ENCODE data around the gene P2RY13.

Gene P2RY13

DNA sequence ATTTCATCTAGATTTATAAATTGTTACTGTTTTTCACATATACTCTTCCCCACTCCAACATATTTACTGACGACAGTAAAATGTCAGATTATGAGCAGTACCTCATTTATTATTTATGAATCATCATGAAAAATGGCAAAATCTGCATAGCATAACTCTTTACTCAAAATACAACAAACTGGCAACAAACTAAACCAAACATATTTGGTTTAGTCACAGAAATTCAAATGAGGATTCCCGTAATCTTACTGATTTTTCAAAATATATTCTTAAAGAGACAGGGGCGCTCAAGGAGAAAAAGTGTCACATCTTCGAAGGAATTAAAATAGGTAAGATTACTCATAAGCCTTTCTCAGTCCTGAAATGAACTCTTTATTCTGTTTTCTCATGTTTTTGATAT lies 9.7 kb downstream of the P2RY13 start:
- DNase-seq = no peak

DNA sequence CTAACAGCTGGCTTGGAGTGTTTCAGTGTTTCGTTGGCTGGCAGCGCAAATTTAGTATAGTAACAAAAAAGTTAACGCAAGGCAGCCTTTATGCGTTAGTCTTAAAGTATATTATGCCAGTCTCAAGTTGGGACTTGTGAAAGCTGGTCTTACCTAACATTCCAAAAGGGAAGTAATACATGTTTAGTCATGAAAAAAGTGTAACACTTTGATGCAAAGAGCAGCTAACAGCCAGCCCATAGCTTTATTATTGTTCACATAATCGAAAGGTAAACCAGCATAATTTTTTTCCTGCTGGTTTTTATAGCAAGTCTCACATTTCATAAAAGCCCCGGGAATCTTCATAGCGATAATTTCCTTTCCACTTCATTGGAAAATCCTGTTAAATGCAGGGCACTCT lies 10.4 kb downstream of the P2RY13 start:
- no peak for DNase-seq

DNA sequence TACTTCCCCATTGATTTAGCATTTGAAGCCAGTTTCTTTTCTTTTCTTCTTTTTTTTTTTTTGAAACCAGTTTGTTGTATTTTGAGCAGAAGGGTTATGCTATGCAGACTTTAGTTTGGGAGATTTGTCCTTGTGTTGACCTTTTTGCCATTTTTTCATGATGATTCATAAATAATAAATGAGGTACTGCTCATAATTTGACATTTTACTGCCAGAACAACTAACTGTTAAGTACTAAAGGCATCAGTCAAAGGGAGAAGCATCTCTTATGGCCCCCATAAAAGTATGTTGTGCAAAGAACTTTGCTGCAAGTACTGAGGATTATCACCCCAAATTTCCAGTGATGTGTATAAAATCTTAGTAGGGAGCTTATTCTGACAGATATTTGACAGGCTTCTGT lies 11.0 kb downstream of the P2RY13 start:
- no peak for DNase-seq

DNA sequence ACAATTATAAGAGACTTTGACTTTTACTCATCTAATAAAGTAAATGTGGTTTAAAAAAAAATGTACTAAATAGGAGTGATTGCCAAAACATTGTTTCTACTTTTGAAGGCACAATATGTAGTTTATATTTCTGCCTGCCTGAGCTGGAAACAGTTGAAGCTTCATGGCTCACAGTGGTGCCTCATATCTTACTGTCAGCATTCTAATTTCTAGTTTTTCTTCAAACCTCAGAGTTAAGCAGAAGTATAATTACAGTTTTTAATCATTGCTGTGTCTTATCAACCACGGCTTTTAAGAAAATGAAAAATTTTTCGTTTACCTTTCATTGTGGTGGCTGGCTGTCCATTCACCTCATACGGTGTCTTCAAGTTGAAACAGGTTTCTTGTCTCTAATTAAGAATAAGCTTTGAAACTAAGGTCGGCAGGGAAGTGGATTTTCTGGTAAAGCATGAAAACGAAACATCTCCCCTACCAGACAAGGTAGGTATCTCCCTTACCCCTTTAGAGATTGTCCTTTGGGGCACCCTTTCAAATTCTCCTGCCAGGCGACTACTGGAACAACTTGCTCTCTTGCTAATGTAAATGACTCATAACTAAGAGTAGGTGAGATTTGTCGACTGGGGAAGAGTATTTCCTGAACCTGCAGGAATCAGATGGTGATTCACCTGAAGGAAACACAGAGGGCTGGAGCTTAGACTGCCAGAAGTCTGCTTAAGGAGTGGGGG lies 12.9 kb downstream of the P2RY13 start, which contains the start of gene GPR87:
Gene GPR87, minus strand, starts transcription at position 554 of the 725 bp plus-strand sequence. CDS start 16,720 bp downstream, outside the sequence.
- no peak for DNase-seq

DNA sequence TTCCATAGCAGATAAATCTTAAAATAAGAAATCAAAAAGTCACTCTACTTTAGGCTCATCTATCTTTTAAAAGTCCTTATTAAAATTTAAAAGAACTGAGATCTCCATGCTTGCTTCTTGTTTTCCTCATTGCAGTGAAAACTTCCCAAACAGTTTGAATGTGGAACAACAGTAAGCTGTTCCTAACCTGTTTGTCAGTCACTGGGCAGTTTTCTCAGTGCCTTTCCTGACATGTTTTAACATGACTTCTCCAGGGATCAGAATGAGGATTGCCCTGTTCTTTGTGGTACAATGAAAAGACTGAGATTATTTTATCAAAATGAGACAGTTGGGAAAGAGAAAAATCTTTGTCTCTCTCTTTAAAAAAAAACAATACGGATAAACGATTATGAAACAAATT lies 13.5 kb downstream of the P2RY13 start:
- no peak for DNase-seq

DNA sequence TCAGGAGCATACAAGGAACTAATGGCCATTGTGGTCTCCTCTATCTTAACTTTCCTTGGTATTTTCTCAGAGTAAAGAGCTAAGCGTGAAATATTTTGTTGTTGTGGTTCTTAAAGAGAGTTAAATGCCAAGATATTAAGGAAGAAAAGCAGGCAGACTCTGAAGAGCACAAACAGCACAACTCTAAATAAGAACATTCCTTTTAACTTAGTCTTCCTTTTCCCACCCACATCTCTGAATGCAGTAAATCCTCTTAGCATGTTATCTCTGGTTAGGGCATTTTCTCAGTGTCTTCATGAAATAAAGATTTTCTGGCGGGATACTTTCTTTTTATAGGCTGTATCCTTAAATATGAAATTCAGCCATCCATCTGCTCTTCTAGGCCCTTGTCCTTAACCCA lies 14.2 kb downstream of the P2RY13 start:
- DNase-seq = no peak

DNA sequence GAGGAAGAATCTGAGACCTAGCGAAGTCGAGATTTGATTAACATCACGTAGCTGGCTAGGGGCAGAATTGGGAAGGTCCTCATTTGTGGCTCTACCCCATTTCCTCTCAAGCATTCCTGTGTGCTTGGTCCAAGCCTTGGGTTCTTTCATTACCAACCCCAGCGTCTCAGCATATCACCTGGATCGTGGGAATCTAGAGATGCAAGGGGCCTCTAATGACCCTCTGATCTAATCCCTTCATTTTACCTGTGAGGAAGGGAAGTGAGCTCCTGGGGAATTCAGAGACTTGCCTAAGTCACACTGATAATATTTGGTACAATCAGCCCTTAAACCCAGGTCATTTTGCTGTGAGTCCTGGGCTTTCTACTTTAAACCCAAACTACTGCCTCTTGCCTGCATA lies 14.8 kb downstream of the P2RY13 start:
- no peak for DNase-seq

DNA sequence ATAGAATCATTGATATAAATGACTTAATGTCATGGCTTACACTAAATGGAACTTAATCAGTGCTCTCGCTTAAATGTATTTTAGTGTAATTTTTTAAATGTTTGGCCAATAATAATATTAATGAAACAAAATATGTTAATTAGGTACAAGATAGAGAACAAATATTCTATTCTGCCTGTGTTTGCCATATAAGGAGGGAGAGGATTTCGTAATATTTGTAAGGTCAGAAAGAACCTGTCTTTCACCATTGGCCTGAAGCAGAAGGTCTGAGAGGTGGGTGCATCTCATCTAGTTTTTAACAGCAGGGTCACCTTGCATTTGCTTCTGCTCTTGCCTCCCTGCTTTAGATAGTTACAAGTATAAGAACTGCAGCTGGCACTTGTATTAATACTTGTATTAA lies 15.2 kb downstream of the P2RY13 start:
- DNase-seq = no peak

DNA sequence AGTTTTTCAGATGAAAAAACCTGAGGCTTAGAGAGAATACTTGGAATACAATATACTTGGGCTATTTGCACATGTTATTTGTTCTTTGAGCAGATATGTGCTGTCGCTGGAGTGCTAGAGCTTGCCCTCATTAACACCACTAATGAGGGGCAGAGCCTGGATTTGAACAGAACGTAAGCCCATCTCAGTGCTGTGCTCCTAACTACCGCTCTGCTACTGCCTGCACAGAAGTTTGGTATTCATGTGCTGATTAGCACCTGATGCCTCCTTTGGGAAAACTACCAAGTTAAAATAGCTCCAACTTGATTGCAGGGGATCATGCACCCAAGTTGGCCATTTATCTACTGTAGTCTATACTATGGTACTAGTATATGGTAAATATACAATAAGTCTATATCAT lies 16.4 kb downstream of the P2RY13 start:
- DNase-seq = no peak

DNA sequence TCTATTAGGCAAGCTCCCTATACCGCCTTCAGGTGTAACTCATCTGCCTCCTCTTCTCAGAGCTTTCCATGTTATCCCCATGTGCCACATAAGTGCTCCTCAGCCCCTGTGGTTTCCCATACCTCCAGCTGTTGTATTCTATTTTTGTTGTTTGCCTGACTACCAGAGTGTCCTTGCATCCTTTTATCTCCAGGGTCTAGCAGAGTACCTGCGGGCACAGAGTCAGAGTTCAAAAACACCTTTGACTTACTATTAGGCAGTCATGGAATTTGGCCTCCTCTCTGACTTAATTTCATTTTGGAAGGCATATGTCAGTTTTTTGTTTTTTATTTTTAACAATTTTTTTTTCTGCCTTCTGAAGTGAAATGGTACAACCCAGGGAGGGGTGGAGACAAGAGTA lies 19.8 kb downstream of the P2RY13 start:
- no peak for DNase-seq

DNA sequence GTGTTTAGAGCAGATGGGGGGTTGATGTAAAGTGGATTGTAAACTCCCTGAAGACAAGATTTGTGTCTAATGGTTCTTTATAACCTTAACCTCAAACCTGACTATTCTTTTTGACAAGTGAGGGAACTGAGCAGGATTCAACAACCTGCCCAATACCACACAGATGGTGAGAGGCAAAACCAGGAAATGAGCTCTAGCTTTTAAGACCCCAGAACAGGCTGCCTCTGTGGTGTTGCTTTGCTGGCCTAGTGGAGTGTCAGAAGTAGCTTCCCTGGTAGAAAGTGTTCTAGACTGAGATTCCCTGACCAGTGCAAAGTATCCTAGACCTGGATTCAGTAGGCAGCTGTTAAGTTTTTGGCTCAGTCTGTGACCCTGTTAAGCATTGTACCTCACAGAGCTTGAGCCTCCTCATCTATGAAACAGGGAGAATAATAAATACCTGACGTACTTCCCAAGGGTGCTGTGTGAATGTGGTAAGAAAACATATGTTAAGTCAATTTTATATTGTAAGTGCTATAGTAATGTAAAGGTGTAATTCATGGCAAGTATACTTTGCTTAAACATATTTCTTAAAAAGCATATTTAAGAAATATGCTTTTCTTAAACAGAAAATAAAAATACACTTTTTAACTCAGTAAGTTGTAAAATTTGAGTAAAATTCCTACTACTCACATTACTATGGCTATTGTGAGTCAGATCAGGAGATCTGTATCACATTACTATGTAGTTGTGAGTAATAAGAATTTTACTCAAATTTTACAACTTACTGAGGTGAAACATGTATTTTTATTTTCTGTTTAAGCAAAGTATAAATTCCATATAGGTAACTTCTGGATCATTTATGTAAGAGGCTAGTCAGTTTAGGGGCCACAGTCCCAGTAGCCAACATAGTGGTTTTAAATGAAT lies 21.5 kb downstream of the P2RY13 start:
- no peak for DNase-seq

DNA sequence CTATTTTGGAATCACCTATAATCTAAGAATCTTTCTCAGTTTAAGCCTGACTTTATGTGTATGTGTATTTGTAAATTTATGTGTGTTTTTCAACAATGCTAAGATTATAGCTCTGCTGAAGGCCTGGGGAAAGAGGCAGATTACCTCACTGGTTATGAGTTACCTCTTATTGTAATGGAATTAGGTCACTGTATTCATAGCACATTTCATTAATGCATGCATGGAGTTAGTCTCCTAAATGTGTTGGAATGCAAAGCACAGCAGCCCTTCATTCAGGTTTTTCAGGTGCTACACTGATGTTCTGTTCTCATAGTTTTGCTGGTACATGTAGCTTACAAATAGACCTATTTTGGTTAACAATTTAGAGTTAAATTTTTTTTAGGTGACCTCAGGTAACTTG lies 22.2 kb downstream of the P2RY13 start:
- no peak for DNase-seq

DNA sequence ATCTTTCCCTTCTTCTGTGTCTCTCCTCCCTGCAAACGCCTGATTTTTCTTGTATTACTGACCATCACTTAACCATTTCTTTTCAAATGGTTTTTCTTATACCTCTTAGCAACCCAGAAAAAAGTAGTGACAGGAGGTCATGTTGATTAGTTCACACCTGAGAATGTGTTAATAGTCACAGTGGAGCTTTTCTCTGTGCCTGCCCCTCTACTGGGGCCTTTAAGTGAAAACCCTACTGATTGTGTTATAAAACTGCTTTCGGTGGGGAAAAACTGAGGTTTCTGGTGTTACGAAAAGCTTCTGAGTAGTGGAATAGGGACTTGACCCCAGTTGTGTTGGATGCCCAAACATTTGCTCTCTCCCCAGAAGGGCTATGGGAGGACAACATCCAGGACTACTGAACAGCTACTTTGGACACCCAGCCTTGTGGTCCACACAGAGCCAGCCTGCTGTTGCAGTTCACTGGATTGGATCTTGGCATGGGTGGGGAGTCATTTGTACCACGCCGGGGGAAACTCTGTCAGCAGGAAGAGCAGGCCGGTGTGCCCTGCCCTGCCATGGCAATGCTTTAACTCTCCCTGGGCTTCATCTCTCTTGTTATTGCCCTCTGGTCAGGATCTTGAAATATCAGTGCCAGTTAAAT lies 23.1 kb downstream of the P2RY13 start:
- no peak for DNase-seq

DNA sequence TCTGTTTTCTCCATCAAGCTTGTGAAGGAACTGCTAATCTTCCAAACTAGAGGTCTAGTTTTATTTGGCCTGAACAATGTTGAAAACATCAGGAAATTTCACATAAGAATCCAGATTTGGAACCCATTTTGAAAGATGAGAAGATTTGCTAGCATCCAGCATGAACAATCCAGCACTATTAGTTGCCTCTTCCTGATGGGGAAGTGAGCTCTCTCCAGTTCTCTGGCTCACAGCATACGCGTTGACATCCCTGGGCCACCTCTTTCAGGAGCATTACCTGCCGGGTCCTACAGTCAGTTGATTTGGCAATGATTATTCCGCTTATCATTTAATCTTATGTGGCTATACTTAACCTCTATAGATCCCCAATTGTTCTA lies 23.6 kb downstream of the P2RY13 start:
- DNase-seq = no peak

DNA sequence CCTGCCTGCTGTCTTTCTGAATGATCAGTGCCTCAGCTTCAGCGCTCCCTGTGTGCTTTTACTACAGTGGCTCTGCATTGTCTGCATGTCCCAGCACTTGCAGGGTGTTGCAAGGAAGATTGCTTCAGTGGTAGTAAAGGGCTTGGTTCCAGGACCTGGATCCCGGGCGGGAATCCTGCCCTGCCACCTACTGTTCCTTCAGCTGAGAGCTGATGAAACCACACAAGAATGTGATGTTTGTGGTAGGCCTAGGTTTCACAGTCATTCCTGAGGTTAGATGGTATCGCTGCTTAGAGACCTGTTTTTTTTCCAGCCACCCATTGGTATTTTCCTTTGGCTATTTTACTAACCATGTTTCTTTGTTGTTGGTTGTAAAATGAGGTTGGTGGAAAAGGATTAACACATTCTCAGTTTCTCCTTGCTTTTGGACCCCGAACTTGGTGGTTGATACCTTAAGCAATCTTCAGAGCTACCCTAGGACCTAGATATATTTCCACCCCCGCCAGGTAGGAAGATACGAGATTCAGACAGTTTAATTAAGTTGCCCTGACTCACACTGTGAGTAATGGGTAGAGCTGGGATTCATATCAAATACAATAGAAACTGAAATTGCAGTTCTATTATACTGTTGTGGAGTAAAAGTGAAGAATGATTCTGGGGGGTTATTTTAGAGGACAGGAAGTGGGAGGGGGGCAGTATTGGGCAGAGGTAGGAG lies 24.1 kb downstream of the P2RY13 start:
- DNase-seq = no peak

DNA sequence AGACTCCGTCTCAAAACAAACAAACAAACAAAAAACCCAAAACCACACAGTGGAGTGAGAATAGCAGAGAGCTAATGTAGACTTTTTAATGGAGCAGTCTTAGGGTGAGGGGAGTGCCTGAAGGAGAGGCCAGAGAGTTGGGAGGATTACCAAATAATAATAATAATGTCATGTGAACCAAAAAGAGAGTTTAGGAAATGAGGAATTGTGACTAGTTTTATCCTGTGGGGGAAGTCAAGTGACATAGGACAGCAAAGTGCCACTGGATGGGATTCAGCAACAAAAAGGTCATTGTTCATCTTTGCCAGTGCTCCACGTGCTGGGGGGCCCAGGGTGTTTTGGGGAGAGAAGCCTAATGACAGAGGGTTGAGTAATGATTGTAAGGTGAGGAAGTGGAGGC lies 25.6 kb downstream of the P2RY13 start:
- DNase-seq = no peak

DNA sequence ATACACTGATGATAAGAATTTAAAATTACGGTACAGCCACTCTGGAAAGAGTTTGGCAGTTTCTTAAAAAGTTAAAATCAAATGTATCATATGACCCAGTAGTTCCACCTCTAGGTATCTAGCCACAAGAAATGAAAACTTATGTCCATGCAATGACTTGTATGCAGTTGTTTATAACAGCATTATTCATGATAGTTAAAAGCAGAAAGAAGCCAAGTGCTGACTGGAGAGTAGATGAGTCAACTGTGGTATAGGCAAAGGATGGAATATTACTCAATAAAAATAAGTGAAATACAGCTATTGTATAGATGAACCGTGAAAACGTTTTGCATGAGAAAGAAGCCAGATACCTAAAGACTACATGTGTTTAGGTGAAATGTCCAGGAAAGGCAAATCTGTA lies 27.6 kb downstream of the P2RY13 start:
- DNase-seq = no peak

DNA sequence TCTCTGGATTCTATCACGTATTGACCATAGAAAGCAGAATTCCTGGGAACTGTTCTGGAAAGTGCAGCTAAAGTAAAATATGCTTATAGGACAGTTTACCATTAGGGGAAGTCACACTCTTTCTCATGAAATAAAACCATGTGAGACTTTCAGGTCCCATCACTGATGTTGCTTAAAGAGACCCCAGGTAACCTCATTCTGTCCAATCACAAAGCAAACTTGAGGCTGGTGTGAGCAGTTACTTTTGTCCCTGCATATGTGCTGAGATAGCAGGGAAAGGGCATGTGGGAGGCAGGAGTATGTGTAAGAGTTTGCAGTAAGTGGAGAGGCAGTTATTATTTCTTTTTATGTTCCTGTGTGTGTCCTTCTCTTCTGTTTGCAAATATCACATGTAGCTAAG lies 28.8 kb downstream of the P2RY13 start:
- no peak for DNase-seq

DNA sequence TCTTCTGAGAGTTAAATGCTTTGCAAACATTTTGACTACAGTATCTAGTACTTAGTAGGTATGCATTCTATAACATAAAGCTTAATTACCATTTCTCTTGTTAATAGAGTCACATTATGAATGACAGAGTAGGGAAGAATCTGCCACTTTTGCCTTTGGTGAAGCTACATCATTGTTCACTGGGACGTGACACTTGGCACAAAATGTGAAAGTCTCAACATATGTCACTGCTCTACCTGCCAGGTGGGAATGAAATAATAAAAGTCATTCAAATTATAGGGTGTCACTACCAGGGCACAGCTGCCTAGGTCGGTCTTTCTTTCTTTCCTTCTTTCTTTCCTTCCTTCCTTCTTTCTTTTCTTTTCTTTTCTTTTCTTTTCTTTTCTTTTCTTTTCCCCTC lies 30.3 kb downstream of the P2RY13 start:
- no peak for DNase-seq

DNA sequence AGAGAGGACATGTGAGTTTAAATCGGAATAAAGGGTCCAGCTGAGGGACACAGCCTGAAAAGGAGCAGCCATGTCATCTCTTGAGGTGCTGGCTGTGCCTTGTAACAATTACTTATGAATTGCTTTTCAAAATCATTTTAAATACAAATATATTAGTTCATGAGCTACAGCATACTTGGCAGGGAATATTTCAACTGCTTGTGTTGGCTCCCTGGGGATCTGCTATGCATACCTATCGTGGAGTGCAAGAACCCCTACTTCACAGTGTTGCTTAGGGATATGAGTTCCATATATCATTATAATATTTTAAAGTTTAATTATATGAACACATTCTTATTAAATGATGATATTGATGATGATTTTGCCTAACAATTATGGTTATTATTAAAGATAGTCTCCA lies 31.9 kb downstream of the P2RY13 start:
- DNase-seq = no peak

DNA sequence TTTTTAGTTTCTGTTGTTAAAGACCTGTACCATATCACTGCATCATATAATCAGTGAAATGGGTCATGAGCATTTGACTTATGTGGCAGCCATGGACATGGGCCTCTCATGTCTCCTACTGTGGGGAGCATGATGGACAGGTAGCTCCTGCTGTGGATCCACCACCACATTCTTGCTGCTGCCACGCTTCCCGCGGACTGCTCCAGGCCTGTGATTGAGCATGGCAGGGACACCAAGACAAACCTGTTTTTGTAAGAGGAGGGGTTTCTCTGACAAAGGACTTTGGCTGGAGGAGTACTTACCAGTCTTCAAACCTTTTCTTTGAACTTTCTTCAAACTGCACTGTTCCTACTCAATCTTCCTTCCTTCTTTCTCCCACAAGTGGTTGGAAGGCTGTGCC lies 33.1 kb downstream of the P2RY13 start:
- no peak for DNase-seq

DNA sequence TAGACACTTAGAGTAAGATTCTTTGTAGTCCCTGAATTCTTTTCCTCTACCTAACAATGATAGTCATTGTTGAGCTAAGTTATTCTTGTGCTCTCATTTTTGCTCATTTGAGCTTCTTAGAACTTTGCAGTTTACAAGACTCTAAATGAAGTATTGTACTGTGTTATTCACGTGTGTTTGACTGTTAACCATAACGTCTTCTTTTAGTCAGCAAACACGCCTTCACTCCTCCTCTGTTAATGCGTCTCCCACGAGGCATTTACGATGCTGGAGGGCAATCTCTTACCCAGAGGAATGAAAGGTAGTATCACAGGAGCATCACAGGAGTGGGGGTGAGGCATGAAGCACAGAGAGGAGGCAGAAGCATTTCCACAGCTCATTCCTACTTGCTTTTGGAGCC lies 36.2 kb downstream of the P2RY13 start:
- DNase-seq = no peak

DNA sequence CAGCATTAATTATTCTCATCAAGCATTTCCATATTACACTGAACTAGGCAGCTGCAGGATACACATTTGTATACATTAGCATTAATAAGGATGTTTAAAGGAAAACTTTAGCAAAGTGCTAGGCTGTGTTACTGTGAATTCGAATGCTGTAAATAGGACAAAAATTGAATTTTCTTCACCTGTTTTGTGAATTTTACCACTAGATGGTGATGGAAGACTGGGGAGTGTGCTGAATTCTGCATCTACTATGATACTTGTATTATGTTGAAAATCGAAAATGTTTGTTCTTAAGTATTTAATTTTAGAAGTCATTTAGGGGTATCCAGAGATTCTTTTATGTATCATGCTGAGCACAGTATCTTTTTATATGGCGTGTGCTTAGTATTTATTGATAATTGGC lies 38.7 kb downstream of the P2RY13 start:
- no peak for DNase-seq

Data from CD4-positive, alpha-beta T cell treated with Interleukin-15 for 1 hour (primary cell).